HCT116 (cell line): ENCODE measurements around the gene COPZ1. TPM values are rescaled to one million over a fixed set of nuclear protein-coding genes. Genes with fewer than 3 reads are reported as not detected.

Source experiments
- ATAC-seq: fragments of 200-7000 bp; cut with Tn5 transposase; 2 replicates; pipeline ENCODE4 v1.9.1; 2020; ENCODE audit warnings: mild to moderate bottlenecking, moderate library complexity
- BruUV-seq: library from RNA; stranded (reverse); fragments of 400-500 nt; replicated peaks from 2 replicates; lab custom pipeline; 2021; lab: Mats Ljungman, UMichigan
- CTCF ChIA-PET: fragments of 300-600 bp; sonication (Branson Sonifier 250); formaldehyde crosslinking; loops from one replicate; lab custom pipeline; 2021; ENCODE audit warnings: antibody characterized with exemption; lab: Charles Lee
- POLR2A ChIA-PET: fragments of 300-600, 350-600 bp; sonication (Branson Sonifier 250); formaldehyde crosslinking; loops from one replicate; lab custom pipeline; 2021; ENCODE audit warnings: antibody characterized with exemption; lab: Charles Lee
- RAD21 ChIA-PET, 2 experiments: fragments of 300-600 bp; sonication (Branson Sonifier 250); formaldehyde crosslinking; loops; one replicate each; lab custom pipeline; 2023; ENCODE audit warnings: low total read pairs in 2 of 2; ENCODE audit not compliant: uncharacterized antibody in 2 of 2, unreplicated experiment in 2 of 2, low non-redundant PET in 1 of 2; lab: Charles Lee
- DNase-seq: peaks from one replicate; pipeline ENCODE4 v3.0.0-alpha.2; 2010; ENCODE audit warnings: low read depth, low spot score
- H2AFZ ChIP-seq: fragments of 200-600 bp; shearing (Covaris generic), sonication (generic); 2 replicates; pipeline ENCODE4 v1.6.1; 2017; ENCODE audit warnings: low read depth, mixed run types, mixed read lengths, antibody characterized with exemption, low read length; ENCODE audit not compliant: poor library complexity, severe bottlenecking
- H3K27ac ChIP-seq: 2 replicates; pipeline ENCODE4 v1.5.1; 2012; ENCODE audit warnings: low read depth, low read length
- H3K27me3 ChIP-seq: fragments of 200-600 bp; sonication (generic); 2 replicates; pipeline ENCODE4 v1.6.1; 2016; ENCODE audit warnings: mixed run types, low read length, mixed read lengths; ENCODE audit not compliant: insufficient read depth
- H3K36me3 ChIP-seq, 2 experiments: fragments of 200-500 bp in 1 of 2; fragments of 200-600 bp in 1 of 2; sonication (Bioruptor generic) in 1 of 2; sonication (generic) in 1 of 2; 2 replicates each; pipeline versions ENCODE4 v1.5.1 to v1.6.1; 2014 to 2016; ENCODE audit warnings: low read length in 2 of 2, inconsistent platforms in 1 of 2, mixed read lengths in 1 of 2, mixed run types in 1 of 2; ENCODE audit not compliant: insufficient read depth in 2 of 2, control insufficient read depth in 1 of 2
- H3K4me1 ChIP-seq, 2 experiments: fragments of 200-600 bp in 1 of 2; sonication (generic) in 1 of 2; 2 replicates each; pipeline versions ENCODE4 v1.5.1 to v1.6.1; 2012 to 2017; ENCODE audit warnings: low read length in 2 of 2, inconsistent platforms in 1 of 2, mild to moderate bottlenecking in 1 of 2, mixed read lengths in 1 of 2, mixed run types in 1 of 2, moderate library complexity in 1 of 2; ENCODE audit not compliant: insufficient read depth in 2 of 2, control insufficient read depth in 1 of 2
- H3K4me2 ChIP-seq: fragments of 200-600 bp; sonication (generic); 2 replicates; pipeline ENCODE4 v1.6.1; 2017; ENCODE audit warnings: mixed run types, low read length, mixed read lengths
- H3K4me3 ChIP-seq, 2 experiments: fragments of 200-600 bp in 1 of 2; sonication (generic) in 1 of 2; replicated peaks in 1 of 2; 2 replicates each; pipeline ENCODE4 v1.5.1; 2011 to 2016; ENCODE audit warnings: low read length in 2 of 2, control low read depth in 1 of 2, low read depth in 1 of 2, mild to moderate bottlenecking in 1 of 2, mixed read lengths in 1 of 2, mixed run types in 1 of 2
- H3K79me2 ChIP-seq: fragments of 200-600 bp; sonication (generic); 2 replicates; pipeline ENCODE4 v1.6.1; 2017; ENCODE audit warnings: mild to moderate bottlenecking, mixed run types, low read length, moderate library complexity, mixed read lengths; ENCODE audit not compliant: insufficient read depth
- H3K9ac ChIP-seq: fragments of 200-600 bp; sonication (generic); 2 replicates; pipeline ENCODE4 v1.6.1; 2016; ENCODE audit warnings: low read length, mixed read lengths
- H3K9me2 ChIP-seq: fragments of 200-600 bp; sonication (generic), shearing (Covaris generic); 2 replicates; pipeline ENCODE4 v1.6.1; 2017; ENCODE audit warnings: mixed run types, mild to moderate bottlenecking, moderate library complexity; ENCODE audit not compliant: insufficient read depth
- H3K9me3 ChIP-seq, 2 experiments: fragments of 200-500 bp in 1 of 2; fragments of 200-600 bp in 1 of 2; sonication (Bioruptor generic) in 1 of 2; sonication (generic) in 1 of 2; 2 replicates each; pipeline ENCODE4 v1.6.1; 2014 to 2017; ENCODE audit warnings: low read length in 2 of 2, mixed read lengths in 2 of 2, inconsistent platforms in 1 of 2, low read depth in 1 of 2, mild to moderate bottlenecking in 1 of 2, mixed run types in 1 of 2, moderate library complexity in 1 of 2; ENCODE audit not compliant: control insufficient read depth in 1 of 2, insufficient read depth in 1 of 2
- H4K20me1 ChIP-seq: fragments of 200-600 bp; sonication (generic), shearing (Covaris generic); 2 replicates; pipeline ENCODE4 v1.6.1; 2017; ENCODE audit warnings: mixed run types, mild to moderate bottlenecking, moderate library complexity; ENCODE audit not compliant: insufficient read depth
- CBX3 ChIP-seq: IDR thresholded peaks from 2 replicates; pipeline ENCODE4 v1.6.1; 2012; ENCODE audit warnings: low read depth
- CTCF ChIP-seq, 3 experiments: fragments of 200-600 bp in 1 of 3; sonication (generic) in 1 of 3; IDR thresholded peaks in 2 of 3; conservative IDR thresholded peaks in 1 of 3; 2 replicates each; pipeline ENCODE4 v1.5.1; 2012 to 2017; ENCODE audit warnings: low read depth in 2 of 3, low read length in 2 of 3, antibody characterized with exemption in 1 of 3, borderline replicate concordance in 1 of 3, control low read depth in 1 of 3, mild to moderate bottlenecking in 1 of 3, mixed read lengths in 1 of 3, mixed run types in 1 of 3, moderate library complexity in 1 of 3; ENCODE audit not compliant: insufficient read depth in 1 of 3
- EGR1 ChIP-seq: IDR thresholded peaks from 2 replicates; pipeline ENCODE4 v1.6.1; 2012; ENCODE audit warnings: low read depth
- ELF1 ChIP-seq: IDR thresholded peaks from 2 replicates; pipeline ENCODE4 v1.6.1; 2012; ENCODE audit warnings: low read depth, borderline replicate concordance
- MAX ChIP-seq: IDR thresholded peaks from 2 replicates; pipeline ENCODE4 v1.6.1; 2012
- POLR2A ChIP-seq: IDR thresholded peaks from 2 replicates; pipeline ENCODE4 v1.7.0; 2011; ENCODE audit warnings: borderline replicate concordance; ENCODE audit not compliant: insufficient read depth, insufficient read length; ENCODE audit errors: extremely low read depth
- REST ChIP-seq: IDR thresholded peaks from 2 replicates; pipeline ENCODE4 v1.6.1; 2012; ENCODE audit warnings: low read depth
- SIN3A ChIP-seq: IDR thresholded peaks from 2 replicates; pipeline ENCODE4 v1.6.1; 2012; ENCODE audit warnings: low read depth
- intact Hi-C: fragments of 100-400 bp; cut with micrococcal nuclease; formaldehyde crosslinking; loops from 2 replicates; pipeline ENCODE4 v1.10.0; 2022
- total RNA-seq: library from RNA; stranded (reverse); gene quantifications from one replicate; pipeline ENCODE4 v1.2.1, GENCODE V29; 2021; ENCODE audit not compliant: unreplicated experiment

The COPZ1 gene
- total RNA-seq, 1 experiment from 2014 or later: 191 TPM

DNA sequence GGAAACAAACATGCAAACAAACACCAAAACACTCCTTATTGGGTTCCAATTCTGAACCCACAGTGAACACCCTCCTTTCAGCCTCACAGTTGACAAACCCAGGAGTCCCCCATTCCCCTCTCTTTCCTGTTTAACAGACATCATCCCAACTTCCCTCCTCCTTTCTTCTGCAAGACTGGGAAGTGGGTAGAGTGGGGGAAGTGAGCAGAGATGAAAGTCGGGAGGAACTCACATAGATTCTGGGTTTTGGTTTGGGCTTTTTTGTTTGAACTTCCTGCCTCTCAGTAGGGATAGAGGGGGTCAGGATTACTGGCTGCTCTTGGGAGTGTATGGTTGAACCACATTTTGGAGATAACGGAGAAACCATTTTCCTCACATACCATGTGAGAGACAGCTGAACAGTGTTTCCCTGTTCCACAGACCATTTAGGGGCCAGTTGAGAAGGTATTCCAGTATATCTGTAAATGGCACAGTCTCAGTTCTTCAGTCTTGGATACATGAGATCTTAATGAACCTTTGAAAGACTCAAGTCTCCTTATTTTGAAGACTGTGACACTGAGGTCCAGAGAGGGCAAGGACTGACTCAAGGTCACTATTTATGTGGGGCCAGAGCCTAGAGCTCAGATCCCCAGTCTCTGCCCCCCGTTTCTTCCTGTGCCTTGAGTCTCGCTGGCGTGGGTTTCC lies 43.2 kb downstream of the COPZ1 start:
- H3K27me3 ChIP-seq: no peaks in the 10 kb centered on the region
- DNase-seq (no peak), ATAC-seq (peak; percentile 15)
- intact Hi-C loops: no loop called here
- TF ChIP-seq ELF1: no peak
- no peak for TF ChIP-seq POLR2A
- no peak for TF ChIP-seq MAX
- TF ChIP-seq REST: no peak
- no peak for TF ChIP-seq EGR1
- TF ChIP-seq CBX3: no peak
- no peak for TF ChIP-seq CTCF (IDR thresholded peaks at IDR 0.05 in 2 of 3, conservative IDR thresholded peaks at IDR 0.05 in 1 of 3; ENCODE audit: borderline replicate concordance in 1 of 3, insufficient read depth in 1 of 3, low read depth in 2 of 3, low read length in 2 of 3)
- no peak for TF ChIP-seq SIN3A
- no peak overlapping the region for H3K27ac ChIP-seq
- no peaks in the 10 kb centered on the region for H3K36me3 ChIP-seq
- H3K4me3 ChIP-seq: no peak overlapping the region
- peak overlapping the region; percentile 29 for H3K9ac ChIP-seq
- RAD21 ChIA-PET: interaction anchor here (0.6 to 1.6 kb wide), 6 partner anchors 11 to 81 kb away, joined by 3 to 7 read pairs (median 4); partner anchors contain the start of gene ITGA5 (in 1 of the 2)
- H3K9me3 ChIP-seq: no peaks in the 10 kb centered on the region
- CTCF ChIA-PET: interaction anchor here (1.0 to 2.2 kb wide), 13 partner anchors 9 to 362 kb away, joined by 3 to 29 read pairs (median 4); partner anchors contain the start of genes CBX5 and HNRNPA1
- POLR2A ChIA-PET: interaction anchor here (0.8 kb wide), 1 partner anchor 104 kb away, joined by 3 read pairs; no protein-coding TSS in a partner anchor
- no peaks in the 10 kb centered on the region for H3K79me2 ChIP-seq
- H3K4me1 ChIP-seq: peaks cover 22 to 50% of the 10 kb centered on the region in 2 experiments
- BruUV-seq: no TSS peak
- peak overlapping the region; percentile 53 for H3K4me2 ChIP-seq
- H2AFZ ChIP-seq: no peak overlapping the region
- H4K20me1 ChIP-seq: no peaks in the 10 kb centered on the region
- no peaks in the 10 kb centered on the region for H3K9me2 ChIP-seq
